Measurements from ENCODE around the gene UTP15.

UTP15 gene

GRCh38 chr5:73625372-73625943, 59.9 kb downstream of the UTP15 start:
- no peak for DNase-seq

- DNase-seq: no peak
Observed at GRCh38 chr5:73625944-73626811, 60.6 kb downstream of the UTP15 start, which contains the start of gene ARHGEF28. ARHGEF28 (plus strand) TSS chr5:73626196; CDS start chr5:73684852, 58,656 bp downstream.

GRCh38 chr5:73626814-73627313, 61.3 kb downstream of the UTP15 start:
- no peak for DNase-seq

- DNase-seq: no peak
Observed at GRCh38 chr5:73629456-73629855, 63.9 kb downstream of the UTP15 start.

GRCh38 chr5:73630765-73631164, 65.2 kb downstream of the UTP15 start:
- no peak for DNase-seq

DNA sequence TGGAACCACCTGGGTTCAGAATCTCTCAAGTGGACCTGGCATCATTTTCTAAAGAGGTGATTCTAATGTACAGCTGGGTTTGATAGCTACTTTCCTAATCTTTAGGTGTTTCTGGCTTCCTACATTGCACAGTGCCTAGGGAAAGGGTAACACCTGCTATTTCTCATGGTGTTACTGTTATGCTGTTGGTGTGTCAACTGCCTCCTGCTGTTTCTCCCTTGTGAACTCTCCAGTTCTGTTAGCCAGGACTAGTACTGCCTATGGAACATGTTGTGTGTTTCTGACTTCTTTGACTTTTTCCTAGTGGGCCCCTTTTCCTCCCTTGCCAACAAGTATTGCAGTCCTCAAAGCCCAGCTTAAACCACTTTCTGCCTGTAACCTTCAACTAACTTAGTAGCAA, 66.0 kb downstream of the UTP15 start:
- no peak for DNase-seq

All from DMS79 (cell line).